Measurements from ENCODE around the gene CRB2. TPM values are rescaled to one million over a fixed set of nuclear protein-coding genes. Genes with fewer than 3 reads are reported as not detected.

The CRB2 gene
- total and polyA plus RNA-seq, 2 donors (not counting 1 experiment from before 2014, with no cell fraction given): 1.4 to 2.4 TPM

- H3K4me3 Mint-ChIP-seq: no peak overlapping the region
- H3K27ac Mint-ChIP-seq: no peak overlapping the region
Observed at GRCh38 chr9:123359546-123359945, 3.5 kb downstream of the CRB2 start.

More at GRCh38 chr9:123359546-123359945, 3.5 kb downstream of the CRB2 start:
- Histone ChIP-seq H3K4me3 (ENCODE audit: control extremely low read depth in 1 of 5, extremely low read depth in 1 of 5, insufficient read depth in 1 of 5, low read depth in 2 of 5, low read length in 4 of 5) (no peak overlapping the region), H3K27ac (ENCODE audit: low read length in 2 of 2) (no peak overlapping the region), H2AFZ (ENCODE audit: insufficient read depth, low read depth, low read length, poor library complexity, severe bottlenecking) (no peak overlapping the region), H3K4me1 (ENCODE audit: control insufficient read depth in 2 of 2, insufficient read depth in 2 of 2, low read length in 2 of 2) (peaks cover 4 to 8% of the 10 kb centered on the region in 2 donors), H3K9me3 (ENCODE audit: control extremely low read depth in 1 of 3, control insufficient read depth in 2 of 3, insufficient read depth in 1 of 3, low read length in 2 of 3) (no peaks in the 10 kb centered on the region), H4K20me1 (ENCODE audit: control insufficient read depth, insufficient read depth, low read length, poor library complexity, severe bottlenecking) (no peaks in the 10 kb centered on the region), H3K4me2 (replicated peaks; ENCODE audit: low read depth, low read length, poor library complexity, severe bottlenecking) (no peak overlapping the region), H3K9ac (ENCODE audit: low read length) (no peak overlapping the region), H3K27me3 (replicated peaks in 1 of 4; ENCODE audit: control extremely low read depth in 1 of 4, control insufficient read depth in 3 of 4, insufficient read depth in 4 of 4, low read length in 3 of 4) (no peaks in the 10 kb centered on the region), H3K79me2 (ENCODE audit: control insufficient read depth, insufficient read depth, low read length) (no peaks in the 10 kb centered on the region), H3K36me3 (replicated peaks in 1 of 2; ENCODE audit: control extremely low read depth in 1 of 2, control insufficient read depth in 1 of 2, extremely low read depth in 1 of 2, insufficient read depth in 2 of 2, low read length in 1 of 2) (no peaks in the 10 kb centered on the region)
- H3K4me1 Mint-ChIP-seq: peaks cover 16% of the 10 kb centered on the region
- ChIA-PET POLR2A (interaction anchor here (0.7 kb wide), 1 partner anchor 157 kb away, joined by 3 read pairs; no protein-coding TSS in a partner anchor), CTCF (interaction anchor here (1.1 to 1.9 kb wide), 3 partner anchors 10 to 279 kb away, joined by 4 to 16 read pairs (median 7); no protein-coding TSS in a partner anchor)
- WGBS (ENCODE audit: insufficient coverage): 76% methylated on average over 3 of the region's 3 CpGs
- DNase-seq (no peak), ATAC-seq (ENCODE audit: low read depth) (no peak)
- TF ChIP-seq EZH2 (IDR thresholded peaks at IDR 0.05; ENCODE audit: borderline replicate concordance, insufficient read depth, low read depth, low read length, poor library complexity, severe bottlenecking) (no peak), CTCF (IDR thresholded peaks at IDR 0.05) (no peak)
- intact Hi-C loops (cut with micrococcal nuclease): loop anchor here (10.0 kb wide), 1 partner anchor 365 kb away; no protein-coding TSS in a partner anchor
- no peaks in the 10 kb centered on the region for H3K9me3 Mint-ChIP-seq (ENCODE audit: insufficient read depth)
- no peaks in the 10 kb centered on the region for H3K27me3 Mint-ChIP-seq
